BE2C (cell line): ENCODE data around the gene GALNS.

Experiments used
- DNase-seq: peaks from one replicate; pipeline ENCODE4 v3.0.0-alpha.2; 2020
- H3K27me3 ChIP-seq: fragments of 250-450 bp; sonication (Bioruptor Pico); 2 replicates; pipeline ENCODE4 v1.5.1; 2020; ENCODE audit warnings: mild to moderate bottlenecking
- H3K36me3 ChIP-seq: fragments of 250-450 bp; sonication (Bioruptor Pico); 2 replicates; pipeline ENCODE4 v1.5.1; 2020; ENCODE audit warnings: mild to moderate bottlenecking
- H3K4me1 ChIP-seq: fragments of 250-450 bp; sonication (Bioruptor Pico); 2 replicates; pipeline ENCODE4 v1.5.1; 2020
- H3K4me3 ChIP-seq: 2 replicates; pipeline ENCODE4 v1.5.1; 2011; ENCODE audit warnings: low read depth, low read length
- H3K9me3 ChIP-seq: fragments of 250-450 bp; sonication (Bioruptor Pico); 2 replicates; pipeline ENCODE4 v1.5.1; 2020
- TF ChIP-seq, protein P1 (sequence below): IDR thresholded peaks from 2 replicates; pipeline ENCODE4 v1.5.1; 2012; ENCODE audit warnings: mild to moderate bottlenecking, low read depth, low read length

Gene GALNS

DNA sequence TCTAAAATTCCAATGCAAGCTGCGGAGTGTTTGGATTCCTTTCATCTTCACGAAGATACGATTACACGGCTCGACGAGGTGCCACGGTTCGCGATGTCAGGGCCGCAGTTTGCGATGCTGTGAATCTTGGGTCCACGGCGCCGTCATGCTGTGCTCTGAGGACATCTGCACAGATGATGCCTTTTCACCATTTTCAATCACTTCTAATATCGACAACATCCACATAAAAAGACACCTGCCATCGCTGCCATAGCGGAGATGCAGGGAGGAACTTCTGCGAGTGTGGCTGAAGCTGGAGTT, 38.2 kb downstream of the GALNS start:
- Histone ChIP-seq H3K27me3 (peaks cover 12% of the 10 kb centered on the region), H3K4me1 (no peaks in the 10 kb centered on the region), H3K4me3 (no peak overlapping the region), H3K36me3 (no peaks in the 10 kb centered on the region), H3K9me3 (no peaks in the 10 kb centered on the region; the same call in 1 of the 2 replicates)
- TF ChIP-seq, protein P1, sequence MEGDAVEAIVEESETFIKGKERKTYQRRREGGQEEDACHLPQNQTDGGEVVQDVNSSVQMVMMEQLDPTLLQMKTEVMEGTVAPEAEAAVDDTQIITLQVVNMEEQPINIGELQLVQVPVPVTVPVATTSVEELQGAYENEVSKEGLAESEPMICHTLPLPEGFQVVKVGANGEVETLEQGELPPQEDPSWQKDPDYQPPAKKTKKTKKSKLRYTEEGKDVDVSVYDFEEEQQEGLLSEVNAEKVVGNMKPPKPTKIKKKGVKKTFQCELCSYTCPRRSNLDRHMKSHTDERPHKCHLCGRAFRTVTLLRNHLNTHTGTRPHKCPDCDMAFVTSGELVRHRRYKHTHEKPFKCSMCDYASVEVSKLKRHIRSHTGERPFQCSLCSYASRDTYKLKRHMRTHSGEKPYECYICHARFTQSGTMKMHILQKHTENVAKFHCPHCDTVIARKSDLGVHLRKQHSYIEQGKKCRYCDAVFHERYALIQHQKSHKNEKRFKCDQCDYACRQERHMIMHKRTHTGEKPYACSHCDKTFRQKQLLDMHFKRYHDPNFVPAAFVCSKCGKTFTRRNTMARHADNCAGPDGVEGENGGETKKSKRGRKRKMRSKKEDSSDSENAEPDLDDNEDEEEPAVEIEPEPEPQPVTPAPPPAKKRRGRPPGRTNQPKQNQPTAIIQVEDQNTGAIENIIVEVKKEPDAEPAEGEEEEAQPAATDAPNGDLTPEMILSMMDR, result no peak
- DNase-seq, result no peak

DNA sequence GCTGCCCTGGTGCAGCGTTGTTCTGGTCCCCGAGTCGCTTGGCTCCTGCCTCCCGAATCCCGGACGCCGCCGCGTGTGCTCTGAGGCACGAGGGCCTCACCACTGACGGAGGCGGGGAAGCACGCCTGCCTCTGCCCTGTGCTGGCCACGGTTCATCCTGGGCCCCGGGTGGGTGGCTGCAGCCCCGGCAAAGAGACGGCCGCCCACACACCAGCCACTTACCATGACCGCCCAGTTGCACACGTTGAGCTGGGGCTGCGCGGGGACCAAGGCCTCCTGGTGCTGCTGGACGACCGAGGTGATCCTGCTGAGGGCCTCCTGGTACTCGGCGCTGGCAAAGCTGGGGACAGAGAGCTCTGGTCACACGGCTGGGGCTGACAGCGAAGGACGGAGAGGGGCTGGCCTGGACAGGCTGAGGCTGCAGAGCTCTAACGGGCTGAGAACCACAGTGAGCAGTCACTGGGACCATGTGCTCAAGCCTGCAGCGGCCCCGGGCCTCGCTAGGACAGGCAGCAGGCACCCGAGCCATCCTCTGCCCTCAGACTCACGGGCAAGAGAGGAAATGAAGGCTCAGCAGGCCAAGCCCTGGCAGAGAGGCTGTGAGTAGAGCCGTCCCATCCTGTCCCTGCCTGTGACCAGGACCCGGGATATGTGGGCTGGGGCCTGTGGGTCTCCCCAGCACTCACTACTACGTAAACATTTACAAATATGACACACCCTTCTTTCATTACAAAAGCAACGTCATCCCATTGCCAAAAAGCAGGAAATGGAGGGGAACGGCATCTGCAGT, 38.8 kb downstream of the GALNS start:
- Histone ChIP-seq H3K9me3 (no peaks in the 10 kb centered on the region; the same call in 1 of the 2 replicates), H3K4me1 (no peaks in the 10 kb centered on the region), H3K4me3 (no peak overlapping the region), H3K36me3 (no peaks in the 10 kb centered on the region), H3K27me3 (peaks cover 12% of the 10 kb centered on the region)
- TF ChIP-seq, protein P1, result no peak
- DNase-seq, result no peak

DNA sequence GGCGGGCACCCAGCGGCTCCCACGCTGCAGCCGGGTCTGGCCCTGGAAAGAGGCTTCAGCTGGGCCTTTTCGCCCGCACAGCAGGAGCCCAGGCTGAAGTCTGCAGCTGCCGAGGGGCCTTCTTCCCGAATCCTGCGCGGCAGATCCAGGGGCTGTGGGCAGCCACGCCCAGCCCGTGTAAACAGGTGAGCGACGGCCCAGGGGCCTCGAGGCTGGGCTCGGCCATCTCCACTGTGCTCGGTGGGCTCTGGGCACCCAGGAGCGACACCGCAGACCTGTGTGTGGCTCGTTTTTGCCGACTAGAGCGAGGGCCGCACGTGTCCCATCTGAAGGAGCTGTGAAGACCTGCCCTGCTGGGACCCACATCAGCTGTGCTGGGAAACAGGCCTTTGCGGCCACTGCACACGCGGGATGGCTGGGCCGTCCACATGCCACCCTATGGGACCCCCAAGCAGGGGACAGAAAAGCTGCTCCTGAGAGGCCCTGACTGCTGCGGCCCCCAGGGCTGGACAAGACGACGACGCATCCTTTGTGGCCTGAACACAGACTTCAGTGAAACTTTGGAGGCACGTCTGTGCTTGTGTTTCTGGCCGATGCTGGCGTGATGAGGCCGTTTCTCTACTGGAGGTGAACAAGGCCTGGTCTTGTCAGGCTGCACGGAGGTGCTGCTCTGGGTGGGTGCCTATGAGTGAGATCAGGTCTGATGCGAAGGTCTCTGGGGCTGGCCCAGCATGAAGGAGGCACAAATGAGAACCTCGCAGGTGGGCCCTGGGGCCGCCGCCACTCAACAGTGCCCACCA, 39.8 kb downstream of the GALNS start:
- H3K4me3 ChIP-seq, result no peak overlapping the region
- TF ChIP-seq, protein P1, result no peak
- H3K9me3 ChIP-seq, result peaks cover 5% of the 10 kb centered on the region; the same call in 1 of the 2 replicates
- no peaks in the 10 kb centered on the region for H3K36me3 ChIP-seq
- no peak for DNase-seq
- peaks cover 12% of the 10 kb centered on the region for H3K27me3 ChIP-seq
- no peaks in the 10 kb centered on the region for H3K4me1 ChIP-seq

DNA sequence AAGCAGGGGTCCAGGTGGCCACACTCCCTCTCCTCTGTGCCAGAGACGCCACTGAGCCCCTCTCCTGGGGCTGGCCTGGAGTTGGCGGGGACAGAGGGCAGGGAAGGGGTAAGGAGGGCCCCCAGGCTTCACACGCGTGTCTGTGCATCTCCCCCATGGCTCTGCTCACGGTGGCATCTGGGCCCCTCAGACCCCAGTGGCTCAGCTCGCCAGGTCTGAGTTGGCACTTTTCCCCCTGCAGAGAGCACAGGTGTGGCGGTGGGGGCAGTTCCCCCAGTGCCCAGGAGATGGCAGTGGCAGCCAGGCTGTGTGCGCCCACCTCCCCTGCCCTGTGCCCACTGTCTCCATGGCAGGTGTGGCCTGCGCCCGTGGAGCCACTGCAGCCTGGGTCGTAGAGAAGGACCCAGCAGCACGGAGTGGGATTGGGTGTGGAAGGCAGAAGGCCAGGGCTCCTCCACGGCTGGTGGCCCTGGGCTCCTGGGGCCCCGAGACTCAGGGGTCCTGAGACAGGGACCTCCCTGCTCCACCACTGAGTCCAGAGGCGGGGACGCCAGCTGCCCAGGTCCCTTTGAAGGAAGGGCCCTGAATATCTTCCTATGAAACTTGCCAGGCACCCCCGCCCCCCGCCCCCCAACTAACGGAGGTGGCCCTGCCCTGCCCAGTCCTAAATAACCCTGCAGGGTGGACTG, 40.7 kb downstream of the GALNS start:
- no peaks in the 10 kb centered on the region for H3K36me3 ChIP-seq
- no peaks in the 10 kb centered on the region for H3K4me1 ChIP-seq
- TF ChIP-seq, protein P1, result peak; percentile 76
- peak; percentile 78 for DNase-seq
- H3K27me3 ChIP-seq, result peaks cover 12% of the 10 kb centered on the region
- peaks cover 5% of the 10 kb centered on the region; the same call in 1 of the 2 replicates for H3K9me3 ChIP-seq
- no peak overlapping the region for H3K4me3 ChIP-seq

DNA sequence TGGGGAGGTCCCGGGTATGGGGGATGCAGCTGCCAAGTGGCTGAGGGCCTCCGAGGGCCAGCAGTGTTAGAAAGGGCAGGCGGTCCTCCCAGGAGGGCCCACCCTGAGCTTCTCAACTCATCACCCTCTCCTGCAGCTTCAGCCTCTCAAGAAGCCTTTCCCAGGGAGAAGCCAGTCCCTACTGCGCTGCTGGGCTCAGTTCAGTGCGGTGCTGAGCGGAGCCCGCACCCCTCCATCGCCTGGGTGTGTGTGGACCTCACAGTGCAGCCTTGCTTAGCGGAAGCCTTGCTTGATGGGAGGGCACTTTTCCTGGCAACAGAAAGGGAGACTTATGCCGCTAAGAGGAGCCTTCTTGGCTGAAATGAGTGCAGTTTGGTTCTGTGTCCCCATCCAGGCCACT, 41.5 kb downstream of the GALNS start:
- Histone ChIP-seq H3K36me3 (peaks cover 7% of the 10 kb centered on the region), H3K4me1 (peaks cover 7% of the 10 kb centered on the region), H3K9me3 (peaks cover 5% of the 10 kb centered on the region; the same call in 1 of the 2 replicates), H3K27me3 (peaks cover 12% of the 10 kb centered on the region), H3K4me3 (no peak overlapping the region)
- TF ChIP-seq, protein P1, result no peak
- no peak for DNase-seq
